Activated CD4-positive, CD25-positive, alpha-beta regulatory T cell treated with anti-CD3 and anti-CD28 coated beads, Interleukin-2, amount 50 U/mL, for 16 hours (primary cell): ENCODE measurements around the gene PSMG1.

Experiments used
- DNase-seq: peaks from one replicate; pipeline ENCODE4 v3.0.0-alpha.2; 2020; ENCODE audit warnings: low read depth, low spot score

PSMG1 gene

GRCh38 chr21:39188521-39189139 lies 5.4 kb upstream of the PSMG1 start:
- DNase-seq = no peak

- DNase-seq = no peak
Measured at GRCh38 chr21:39187141-39187540, 3.9 kb upstream of the PSMG1 start.

- no peak for DNase-seq
Measured at GRCh38 chr21:39186676-39187075, 3.4 kb upstream of the PSMG1 start.

GRCh38 chr21:39185157-39185556 lies 1.9 kb upstream of the PSMG1 start:
- no peak for DNase-seq

- no peak for DNase-seq
Measured at GRCh38 chr21:39184050-39184980, 1.1 kb upstream of the PSMG1 start.

GRCh38 chr21:39182484-39183271 lies 573 bp downstream of the PSMG1 start:
- DNase-seq = no peak

- DNase-seq = no peak
Measured at GRCh38 chr21:39182016-39182415, 1.2 kb downstream of the PSMG1 start.

GRCh38 chr21:39181205-39181818 lies 1.9 kb downstream of the PSMG1 start:
- no peak for DNase-seq

- DNase-seq = no peak
Measured at GRCh38 chr21:39180429-39181019, 2.7 kb downstream of the PSMG1 start.

GRCh38 chr21:39178421-39178820 lies 4.8 kb downstream of the PSMG1 start:
- DNase-seq = no peak

GRCh38 chr21:39176271-39176709 lies 7.0 kb downstream of the PSMG1 start:
- DNase-seq = no peak

GRCh38 chr21:39175665-39176064 lies 7.6 kb downstream of the PSMG1 start:
- no peak for DNase-seq

- DNase-seq = no peak
Measured at GRCh38 chr21:39175154-39175553, 8.1 kb downstream of the PSMG1 start.

- DNase-seq = no peak
Measured at GRCh38 chr21:39173716-39174680, 9.3 kb downstream of the PSMG1 start.

GRCh38 chr21:39169906-39170305 lies 13.3 kb downstream of the PSMG1 start:
- DNase-seq = no peak

- DNase-seq = no peak
Measured at GRCh38 chr21:39168800-39169199, 14.5 kb downstream of the PSMG1 start.

- DNase-seq = no peak
Measured at GRCh38 chr21:39164523-39164922, 18.7 kb downstream of the PSMG1 start.

GRCh38 chr21:39161064-39161463 lies 22.2 kb downstream of the PSMG1 start:
- no peak for DNase-seq

- no peak for DNase-seq
Measured at GRCh38 chr21:39159342-39160063, 23.7 kb downstream of the PSMG1 start.
